Measurements from ENCODE around the gene IL4R. TPM values are rescaled to one million over a fixed set of nuclear protein-coding genes. Genes with fewer than 3 reads are reported as not detected.

The IL4R gene
- total RNA-seq, 1 experiment from 2014 or later, result 32.6 TPM

DNA sequence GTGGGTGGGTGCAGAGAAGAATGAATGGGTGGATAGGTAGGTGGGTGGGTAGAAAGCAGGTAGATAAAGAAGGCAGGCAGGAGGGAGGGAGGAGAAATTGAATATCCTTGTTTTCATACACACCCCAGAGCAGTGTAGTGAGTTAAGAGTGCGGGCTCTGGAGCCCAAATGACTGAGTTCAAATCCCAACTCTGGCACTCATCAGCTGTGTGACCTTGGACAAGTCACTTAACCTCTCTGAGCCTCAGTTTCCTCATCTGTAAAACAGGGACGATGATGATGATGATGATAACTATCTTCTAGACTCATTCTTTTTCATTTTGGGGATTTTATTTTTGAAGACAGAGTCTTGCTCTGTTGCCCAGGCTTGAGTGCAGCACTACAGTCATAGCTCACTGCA lies 86.2 kb downstream of the IL4R start:
- DNase-seq, result no peak
- CTCF ChIA-PET, result no interaction called here
- Histone ChIP-seq H3K4me3 (ENCODE audit: low read depth, low read length) (no peak overlapping the region), H3K9me3 (0 out of 2 replicates have a peak, but pooled peaks cover 3% of the 10 kb centered on the region), H3K36me3 (ENCODE audit: control insufficient read depth, insufficient read depth, low read length) (no peaks in the 10 kb centered on the region), H3K27me3 (replicated peaks; ENCODE audit: control insufficient read depth, insufficient read depth, low read length) (no peaks in the 10 kb centered on the region), H3K4me1 (no peaks in the 10 kb centered on the region)
- Mint-ChIP-seq H3K27me3 (ENCODE audit: insufficient read depth, unreplicated experiment) (no peaks in the 10 kb centered on the region), H3K4me1 (ENCODE audit: low read depth, unreplicated experiment) (no peaks in the 10 kb centered on the region), H3K27ac (ENCODE audit: unreplicated experiment) (no peak overlapping the region), H3K36me3 (ENCODE audit: insufficient read depth, unreplicated experiment) (no peaks in the 10 kb centered on the region), H3K9me3 (ENCODE audit: unreplicated experiment) (no peaks in the 10 kb centered on the region), H3K4me3 (ENCODE audit: unreplicated experiment) (no peak overlapping the region)
- BruUV-seq (replicated peaks), result no TSS peak
- TF ChIP-seq, protein P1, sequence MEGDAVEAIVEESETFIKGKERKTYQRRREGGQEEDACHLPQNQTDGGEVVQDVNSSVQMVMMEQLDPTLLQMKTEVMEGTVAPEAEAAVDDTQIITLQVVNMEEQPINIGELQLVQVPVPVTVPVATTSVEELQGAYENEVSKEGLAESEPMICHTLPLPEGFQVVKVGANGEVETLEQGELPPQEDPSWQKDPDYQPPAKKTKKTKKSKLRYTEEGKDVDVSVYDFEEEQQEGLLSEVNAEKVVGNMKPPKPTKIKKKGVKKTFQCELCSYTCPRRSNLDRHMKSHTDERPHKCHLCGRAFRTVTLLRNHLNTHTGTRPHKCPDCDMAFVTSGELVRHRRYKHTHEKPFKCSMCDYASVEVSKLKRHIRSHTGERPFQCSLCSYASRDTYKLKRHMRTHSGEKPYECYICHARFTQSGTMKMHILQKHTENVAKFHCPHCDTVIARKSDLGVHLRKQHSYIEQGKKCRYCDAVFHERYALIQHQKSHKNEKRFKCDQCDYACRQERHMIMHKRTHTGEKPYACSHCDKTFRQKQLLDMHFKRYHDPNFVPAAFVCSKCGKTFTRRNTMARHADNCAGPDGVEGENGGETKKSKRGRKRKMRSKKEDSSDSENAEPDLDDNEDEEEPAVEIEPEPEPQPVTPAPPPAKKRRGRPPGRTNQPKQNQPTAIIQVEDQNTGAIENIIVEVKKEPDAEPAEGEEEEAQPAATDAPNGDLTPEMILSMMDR (IDR thresholded peaks at IDR 0.05; ENCODE audit: insufficient read depth in 1 of 2, low read depth in 1 of 2, low read length in 1 of 2, severe bottlenecking in 1 of 2, unreplicated experiment in 1 of 2), result no peak
- POLR2A ChIA-PET, result no interaction called here
- intact Hi-C loops (cut with micrococcal nuclease; ENCODE audit: unreplicated experiment), result no loop called here

DNA sequence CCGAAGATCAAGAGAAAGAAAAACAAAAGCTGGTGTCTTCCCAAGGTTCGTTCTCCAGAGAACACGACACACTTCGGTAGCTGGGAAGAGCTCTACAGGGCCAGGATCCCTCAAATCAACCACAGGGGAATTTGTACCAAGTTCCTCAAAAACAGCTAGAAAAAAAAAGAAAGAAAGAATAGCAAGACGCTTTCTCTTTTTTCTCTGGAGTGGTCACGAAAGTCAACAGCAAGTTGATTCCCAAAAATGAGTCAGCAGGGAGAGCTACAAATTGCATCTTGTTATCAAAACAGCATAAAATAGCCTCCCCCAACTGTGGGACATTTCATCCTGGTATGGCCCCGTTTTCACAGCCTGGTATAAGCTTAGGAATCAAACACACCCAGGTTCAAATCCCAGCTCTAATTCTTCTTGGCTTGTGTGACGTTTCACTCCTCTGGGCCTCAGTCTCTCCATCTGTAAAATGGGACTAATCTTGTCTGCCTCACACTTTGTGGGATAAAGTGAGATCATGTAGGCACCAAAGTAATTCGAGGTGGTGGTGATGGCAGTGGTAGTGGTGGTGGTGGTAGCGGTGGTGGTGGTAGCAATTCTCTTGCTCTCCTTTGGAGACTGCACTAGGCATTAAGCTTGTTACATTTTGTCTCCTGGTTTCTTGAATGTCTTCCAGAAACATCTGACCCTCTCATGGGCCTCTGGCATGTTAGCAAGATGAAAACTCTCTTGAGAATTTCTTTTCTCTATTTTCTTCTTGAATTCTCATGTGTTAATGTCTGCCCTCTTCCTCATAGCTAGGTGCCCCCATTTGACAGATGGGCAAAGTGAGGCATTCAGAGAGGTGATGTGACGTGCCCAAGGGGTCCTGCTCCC lies 87.2 kb downstream of the IL4R start:
- TF ChIP-seq, protein P1 (IDR thresholded peaks at IDR 0.05; ENCODE audit: insufficient read depth in 1 of 2, low read depth in 1 of 2, low read length in 1 of 2, severe bottlenecking in 1 of 2, unreplicated experiment in 1 of 2), result no peak
- Histone ChIP-seq H3K4me3 (ENCODE audit: low read depth, low read length) (no peak overlapping the region), H3K36me3 (ENCODE audit: control insufficient read depth, insufficient read depth, low read length) (no peaks in the 10 kb centered on the region), H3K4me1 (no peaks in the 10 kb centered on the region), H3K27me3 (replicated peaks; ENCODE audit: control insufficient read depth, insufficient read depth, low read length) (no peaks in the 10 kb centered on the region), H3K9me3 (no peaks in the 10 kb centered on the region)
- H3K27ac Mint-ChIP-seq (ENCODE audit: unreplicated experiment), result no peak overlapping the region
- no peak for DNase-seq
- POLR2A ChIA-PET, result interaction anchor here (0.6 kb wide), 1 partner anchor 225 kb away, joined by 6 read pairs; no protein-coding TSS in a partner anchor
- CTCF ChIA-PET, result no interaction called here
- H3K4me3 Mint-ChIP-seq (ENCODE audit: unreplicated experiment), result no peak overlapping the region
- no peaks in the 10 kb centered on the region for H3K4me1 Mint-ChIP-seq (ENCODE audit: low read depth, unreplicated experiment)
- H3K27me3 Mint-ChIP-seq (ENCODE audit: insufficient read depth, unreplicated experiment), result no peaks in the 10 kb centered on the region
- H3K36me3 Mint-ChIP-seq (ENCODE audit: insufficient read depth, unreplicated experiment), result no peaks in the 10 kb centered on the region
- H3K9me3 Mint-ChIP-seq (ENCODE audit: unreplicated experiment), result no peaks in the 10 kb centered on the region
- BruUV-seq (replicated peaks), result no TSS peak
- intact Hi-C loops (cut with micrococcal nuclease; ENCODE audit: unreplicated experiment), result no loop called here

DNA sequence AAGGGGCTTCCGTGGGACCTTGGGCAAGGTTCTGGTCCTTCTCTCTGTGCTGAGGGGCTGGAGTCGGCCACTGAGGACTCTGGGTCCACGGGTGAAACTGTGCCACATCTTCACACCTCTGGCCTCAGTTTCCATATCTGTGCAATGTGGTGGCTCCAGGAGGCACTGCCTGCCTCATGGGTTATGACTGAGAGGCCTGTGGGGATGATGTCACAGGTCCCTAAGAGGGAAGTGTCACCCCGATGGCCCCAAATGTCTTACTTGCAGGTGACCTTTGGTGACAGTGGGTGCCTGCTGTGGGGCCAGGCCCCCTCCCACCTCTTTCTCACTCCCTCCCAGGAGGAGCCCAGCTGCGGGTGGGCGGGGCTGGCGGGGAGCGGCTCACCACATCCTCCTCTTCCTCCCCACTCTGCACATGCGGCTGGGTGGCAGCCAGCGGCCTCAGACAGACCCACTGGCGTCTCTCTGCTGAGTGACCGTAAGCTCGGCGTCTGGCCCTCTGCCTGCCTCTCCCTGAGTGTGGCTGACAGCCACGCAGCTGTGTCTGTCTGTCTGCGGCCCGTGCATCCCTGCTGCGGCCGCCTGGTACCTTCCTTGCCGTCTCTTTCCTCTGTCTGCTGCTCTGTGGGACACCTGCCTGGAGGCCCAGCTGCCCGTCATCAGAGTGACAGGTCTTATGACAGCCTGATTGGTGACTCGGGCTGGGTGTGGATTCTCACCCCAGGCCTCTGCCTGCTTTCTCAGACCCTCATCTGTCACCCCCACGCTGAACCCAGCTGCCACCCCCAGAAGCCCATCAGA lies 88.2 kb downstream of the IL4R start, which contains the start of gene IL21R:
Gene IL21R, plus strand, starts transcription at position 407 of the 801 bp plus-strand sequence. CDS start 27,898 bp downstream, outside the sequence.
- H3K4me1 Mint-ChIP-seq (ENCODE audit: low read depth, unreplicated experiment), result no peaks in the 10 kb centered on the region
- H3K9me3 ChIP-seq, result no peaks in the 10 kb centered on the region
- no peaks in the 10 kb centered on the region for H3K4me1 ChIP-seq
- no peak within 1 kb of the TSS for H3K4me3 Mint-ChIP-seq (ENCODE audit: unreplicated experiment)
- no peak within 1 kb of the TSS for H3K4me3 ChIP-seq (ENCODE audit: low read depth, low read length)
- ChIA-PET POLR2A (interaction anchor here (0.6 kb wide), 1 partner anchor 224 kb away, joined by 6 read pairs; no protein-coding TSS in a partner anchor), CTCF (no interaction called here)
- intact Hi-C loops (cut with micrococcal nuclease; ENCODE audit: unreplicated experiment), result no loop called here
- H3K36me3 ChIP-seq (ENCODE audit: control insufficient read depth, insufficient read depth, low read length), result no peaks in the 10 kb centered on the region
- H3K36me3 Mint-ChIP-seq (ENCODE audit: insufficient read depth, unreplicated experiment), result no peaks in the 10 kb centered on the region
- DNase-seq, result no peak
- no peaks in the 10 kb centered on the region for H3K9me3 Mint-ChIP-seq (ENCODE audit: unreplicated experiment)
- no TSS peak for BruUV-seq (replicated peaks)
- H3K27me3 ChIP-seq (replicated peaks; ENCODE audit: control insufficient read depth, insufficient read depth, low read length), result no peaks in the 10 kb centered on the region
- TF ChIP-seq, protein P1 (IDR thresholded peaks at IDR 0.05; ENCODE audit: insufficient read depth in 1 of 2, low read depth in 1 of 2, low read length in 1 of 2, severe bottlenecking in 1 of 2, unreplicated experiment in 1 of 2), result no peak
- no peak within 1 kb of the TSS for H3K27ac Mint-ChIP-seq (ENCODE audit: unreplicated experiment)
- H3K27me3 Mint-ChIP-seq (ENCODE audit: insufficient read depth, unreplicated experiment), result no peaks in the 10 kb centered on the region

All from Caco-2 (cell line).